ENCODE measurements around the gene ARHGEF9.
"Not testable (repeated sequence)": the region's sequence is repeated elsewhere in the genome, so short reads cannot be mapped to it uniquely, and the experiment has no call there.

Gene ARHGEF9

GRCh38 chrX:63680423-63680822, 104.6 kb downstream of the ARHGEF9 start:
- in situ Hi-C loops (cut with HindIII; ENCODE audit: low pct_ligation_motif_present, low pct_unique_long_range_greater_than_20kb, low sequenced_read_pairs) = no loop called here
- no peak for DNase-seq

- DNase-seq = no peak
- in situ Hi-C loops (cut with HindIII; ENCODE audit: low pct_ligation_motif_present, low pct_unique_long_range_greater_than_20kb, low sequenced_read_pairs) = no loop called here
Observed at GRCh38 chrX:63679432-63679831, 105.6 kb downstream of the ARHGEF9 start.

GRCh38 chrX:63675716-63676115, 109.3 kb downstream of the ARHGEF9 start:
- in situ Hi-C loops (cut with HindIII; ENCODE audit: low pct_ligation_motif_present, low pct_unique_long_range_greater_than_20kb, low sequenced_read_pairs) = no loop called here
- DNase-seq = no peak

GRCh38 chrX:63673896-63674295, 111.1 kb downstream of the ARHGEF9 start:
- no peak for DNase-seq
- in situ Hi-C loops (cut with HindIII; ENCODE audit: low pct_ligation_motif_present, low pct_unique_long_range_greater_than_20kb, low sequenced_read_pairs) = no loop called here

GRCh38 chrX:63664741-63665140, 120.3 kb downstream of the ARHGEF9 start:
- DNase-seq = no peak
- in situ Hi-C loops (cut with HindIII; ENCODE audit: low pct_ligation_motif_present, low pct_unique_long_range_greater_than_20kb, low sequenced_read_pairs) = no loop called here

- in situ Hi-C loops (cut with HindIII; ENCODE audit: low pct_ligation_motif_present, low pct_unique_long_range_greater_than_20kb, low sequenced_read_pairs) = no loop called here
- DNase-seq = no peak
Observed at GRCh38 chrX:63664083-63664482, 120.9 kb downstream of the ARHGEF9 start.

- no peak for DNase-seq
- in situ Hi-C loops (cut with HindIII; ENCODE audit: low pct_ligation_motif_present, low pct_unique_long_range_greater_than_20kb, low sequenced_read_pairs) = no loop called here
Observed at GRCh38 chrX:63661676-63662075, 123.3 kb downstream of the ARHGEF9 start.

- in situ Hi-C loops (cut with HindIII; ENCODE audit: low pct_ligation_motif_present, low pct_unique_long_range_greater_than_20kb, low sequenced_read_pairs) = no loop called here
- no peak for DNase-seq
Observed at GRCh38 chrX:63658920-63659319, 126.1 kb downstream of the ARHGEF9 start.

- in situ Hi-C loops (cut with HindIII; ENCODE audit: low pct_ligation_motif_present, low pct_unique_long_range_greater_than_20kb, low sequenced_read_pairs) = no loop called here
- DNase-seq = peak; percentile 3
Observed at GRCh38 chrX:63657821-63658220, 127.2 kb downstream of the ARHGEF9 start.

GRCh38 chrX:63656871-63657580, 128.0 kb downstream of the ARHGEF9 start:
- no peak for DNase-seq
- in situ Hi-C loops (cut with HindIII; ENCODE audit: low pct_ligation_motif_present, low pct_unique_long_range_greater_than_20kb, low sequenced_read_pairs) = no loop called here

GRCh38 chrX:63652086-63652765, 132.8 kb downstream of the ARHGEF9 start:
- in situ Hi-C loops (cut with HindIII; ENCODE audit: low pct_ligation_motif_present, low pct_unique_long_range_greater_than_20kb, low sequenced_read_pairs) = no loop called here
- no peak for DNase-seq

GRCh38 chrX:63645748-63646147, 139.3 kb downstream of the ARHGEF9 start:
- in situ Hi-C loops (cut with HindIII; ENCODE audit: low pct_ligation_motif_present, low pct_unique_long_range_greater_than_20kb, low sequenced_read_pairs) = not testable (repeated sequence)

GRCh38 chrX:63635750-63636149, 149.3 kb downstream of the ARHGEF9 start:
- no peak for DNase-seq
- in situ Hi-C loops (cut with HindIII; ENCODE audit: low pct_ligation_motif_present, low pct_unique_long_range_greater_than_20kb, low sequenced_read_pairs) = no loop called here

More at GRCh38 chrX:63645748-63646147, 139.3 kb downstream of the ARHGEF9 start:
- not testable (repeated sequence) for DNase-seq

- DNase-seq = no peak
- in situ Hi-C loops (cut with HindIII; ENCODE audit: low pct_ligation_motif_present, low pct_unique_long_range_greater_than_20kb, low sequenced_read_pairs) = no loop called here
Observed at GRCh38 chrX:63613531-63614028, 171.4 kb downstream of the ARHGEF9 start.

- in situ Hi-C loops (cut with HindIII; ENCODE audit: low pct_ligation_motif_present, low pct_unique_long_range_greater_than_20kb, low sequenced_read_pairs) = no loop called here
- DNase-seq = no peak
Observed at GRCh38 chrX:63585936-63586335, 199.1 kb downstream of the ARHGEF9 start.

Measured in ACHN (cell line).